ENCODE results near the gene TTF2. TPM values are rescaled to one million over a fixed set of nuclear protein-coding genes. Genes with fewer than 3 reads are reported as not detected.

Gene TTF2
- total and polyA plus RNA-seq, 9 of the 15 experiments (the other 6 are each of a cell fraction or from before 2014, with no cell fraction given): 9.4 to 71.1 (median 42.1) TPM

DNA sequence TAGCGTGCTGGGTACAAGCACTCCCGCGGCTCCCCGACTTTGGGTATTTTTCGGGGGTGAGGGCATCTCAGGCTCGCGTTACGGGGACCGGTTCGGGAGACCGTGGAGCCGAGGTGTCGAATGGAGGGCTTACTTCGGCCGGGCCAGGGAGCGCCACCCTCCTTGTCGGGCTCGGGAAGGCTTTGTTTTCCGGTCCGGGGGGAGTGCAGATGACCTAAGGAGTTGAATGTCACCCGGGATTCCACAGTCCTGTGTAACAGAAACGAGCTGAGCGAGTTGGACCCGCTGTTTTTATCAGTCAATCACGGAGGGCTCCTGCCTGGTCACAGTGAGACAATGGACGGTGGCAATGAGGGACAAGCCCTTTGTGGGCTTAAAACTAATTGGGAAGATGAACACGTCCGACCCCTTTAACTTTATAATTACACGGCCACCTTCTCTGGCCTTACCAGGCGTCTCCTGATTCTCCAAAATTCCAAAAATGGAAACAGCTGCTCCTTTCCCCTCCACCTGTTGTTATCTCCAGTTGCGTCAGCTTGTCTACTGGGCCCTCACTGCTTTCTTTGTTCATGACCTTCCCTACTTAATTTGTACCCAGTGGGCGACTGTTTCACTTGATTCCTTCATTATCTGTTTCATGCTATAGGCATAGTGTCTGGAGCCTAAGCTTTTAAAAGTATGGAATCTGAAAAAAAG is 62.4 kb downstream of the TTF2 start (continued):
- TF ChIP-seq, protein P1, sequence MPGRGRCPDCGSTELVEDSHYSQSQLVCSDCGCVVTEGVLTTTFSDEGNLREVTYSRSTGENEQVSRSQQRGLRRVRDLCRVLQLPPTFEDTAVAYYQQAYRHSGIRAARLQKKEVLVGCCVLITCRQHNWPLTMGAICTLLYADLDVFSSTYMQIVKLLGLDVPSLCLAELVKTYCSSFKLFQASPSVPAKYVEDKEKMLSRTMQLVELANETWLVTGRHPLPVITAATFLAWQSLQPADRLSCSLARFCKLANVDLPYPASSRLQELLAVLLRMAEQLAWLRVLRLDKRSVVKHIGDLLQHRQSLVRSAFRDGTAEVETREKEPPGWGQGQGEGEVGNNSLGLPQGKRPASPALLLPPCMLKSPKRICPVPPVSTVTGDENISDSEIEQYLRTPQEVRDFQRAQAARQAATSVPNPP (IDR thresholded peaks at IDR 0.05; ENCODE audit: borderline replicate concordance, insufficient read depth, insufficient read length): no peak
- TF ChIP-seq, protein P2, sequence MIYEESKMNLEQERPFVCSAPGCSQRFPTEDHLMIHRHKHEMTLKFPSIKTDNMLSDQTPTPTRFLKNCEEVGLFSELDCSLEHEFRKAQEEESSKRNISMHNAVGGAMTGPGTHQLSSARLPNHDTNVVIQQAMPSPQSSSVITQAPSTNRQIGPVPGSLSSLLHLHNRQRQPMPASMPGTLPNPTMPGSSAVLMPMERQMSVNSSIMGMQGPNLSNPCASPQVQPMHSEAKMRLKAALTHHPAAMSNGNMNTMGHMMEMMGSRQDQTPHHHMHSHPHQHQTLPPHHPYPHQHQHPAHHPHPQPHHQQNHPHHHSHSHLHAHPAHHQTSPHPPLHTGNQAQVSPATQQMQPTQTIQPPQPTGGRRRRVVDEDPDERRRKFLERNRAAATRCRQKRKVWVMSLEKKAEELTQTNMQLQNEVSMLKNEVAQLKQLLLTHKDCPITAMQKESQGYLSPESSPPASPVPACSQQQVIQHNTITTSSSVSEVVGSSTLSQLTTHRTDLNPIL (CRISPR knock-in tag; IDR thresholded peaks at IDR 0.05): no peak
- TF ChIP-seq PURB (CRISPR knock-in tag; IDR thresholded peaks at IDR 0.05; ENCODE audit: low read depth): 0 out of 2 replicates have a peak, but pooled peaks have one; percentile 67
- TF ChIP-seq, protein P3, sequence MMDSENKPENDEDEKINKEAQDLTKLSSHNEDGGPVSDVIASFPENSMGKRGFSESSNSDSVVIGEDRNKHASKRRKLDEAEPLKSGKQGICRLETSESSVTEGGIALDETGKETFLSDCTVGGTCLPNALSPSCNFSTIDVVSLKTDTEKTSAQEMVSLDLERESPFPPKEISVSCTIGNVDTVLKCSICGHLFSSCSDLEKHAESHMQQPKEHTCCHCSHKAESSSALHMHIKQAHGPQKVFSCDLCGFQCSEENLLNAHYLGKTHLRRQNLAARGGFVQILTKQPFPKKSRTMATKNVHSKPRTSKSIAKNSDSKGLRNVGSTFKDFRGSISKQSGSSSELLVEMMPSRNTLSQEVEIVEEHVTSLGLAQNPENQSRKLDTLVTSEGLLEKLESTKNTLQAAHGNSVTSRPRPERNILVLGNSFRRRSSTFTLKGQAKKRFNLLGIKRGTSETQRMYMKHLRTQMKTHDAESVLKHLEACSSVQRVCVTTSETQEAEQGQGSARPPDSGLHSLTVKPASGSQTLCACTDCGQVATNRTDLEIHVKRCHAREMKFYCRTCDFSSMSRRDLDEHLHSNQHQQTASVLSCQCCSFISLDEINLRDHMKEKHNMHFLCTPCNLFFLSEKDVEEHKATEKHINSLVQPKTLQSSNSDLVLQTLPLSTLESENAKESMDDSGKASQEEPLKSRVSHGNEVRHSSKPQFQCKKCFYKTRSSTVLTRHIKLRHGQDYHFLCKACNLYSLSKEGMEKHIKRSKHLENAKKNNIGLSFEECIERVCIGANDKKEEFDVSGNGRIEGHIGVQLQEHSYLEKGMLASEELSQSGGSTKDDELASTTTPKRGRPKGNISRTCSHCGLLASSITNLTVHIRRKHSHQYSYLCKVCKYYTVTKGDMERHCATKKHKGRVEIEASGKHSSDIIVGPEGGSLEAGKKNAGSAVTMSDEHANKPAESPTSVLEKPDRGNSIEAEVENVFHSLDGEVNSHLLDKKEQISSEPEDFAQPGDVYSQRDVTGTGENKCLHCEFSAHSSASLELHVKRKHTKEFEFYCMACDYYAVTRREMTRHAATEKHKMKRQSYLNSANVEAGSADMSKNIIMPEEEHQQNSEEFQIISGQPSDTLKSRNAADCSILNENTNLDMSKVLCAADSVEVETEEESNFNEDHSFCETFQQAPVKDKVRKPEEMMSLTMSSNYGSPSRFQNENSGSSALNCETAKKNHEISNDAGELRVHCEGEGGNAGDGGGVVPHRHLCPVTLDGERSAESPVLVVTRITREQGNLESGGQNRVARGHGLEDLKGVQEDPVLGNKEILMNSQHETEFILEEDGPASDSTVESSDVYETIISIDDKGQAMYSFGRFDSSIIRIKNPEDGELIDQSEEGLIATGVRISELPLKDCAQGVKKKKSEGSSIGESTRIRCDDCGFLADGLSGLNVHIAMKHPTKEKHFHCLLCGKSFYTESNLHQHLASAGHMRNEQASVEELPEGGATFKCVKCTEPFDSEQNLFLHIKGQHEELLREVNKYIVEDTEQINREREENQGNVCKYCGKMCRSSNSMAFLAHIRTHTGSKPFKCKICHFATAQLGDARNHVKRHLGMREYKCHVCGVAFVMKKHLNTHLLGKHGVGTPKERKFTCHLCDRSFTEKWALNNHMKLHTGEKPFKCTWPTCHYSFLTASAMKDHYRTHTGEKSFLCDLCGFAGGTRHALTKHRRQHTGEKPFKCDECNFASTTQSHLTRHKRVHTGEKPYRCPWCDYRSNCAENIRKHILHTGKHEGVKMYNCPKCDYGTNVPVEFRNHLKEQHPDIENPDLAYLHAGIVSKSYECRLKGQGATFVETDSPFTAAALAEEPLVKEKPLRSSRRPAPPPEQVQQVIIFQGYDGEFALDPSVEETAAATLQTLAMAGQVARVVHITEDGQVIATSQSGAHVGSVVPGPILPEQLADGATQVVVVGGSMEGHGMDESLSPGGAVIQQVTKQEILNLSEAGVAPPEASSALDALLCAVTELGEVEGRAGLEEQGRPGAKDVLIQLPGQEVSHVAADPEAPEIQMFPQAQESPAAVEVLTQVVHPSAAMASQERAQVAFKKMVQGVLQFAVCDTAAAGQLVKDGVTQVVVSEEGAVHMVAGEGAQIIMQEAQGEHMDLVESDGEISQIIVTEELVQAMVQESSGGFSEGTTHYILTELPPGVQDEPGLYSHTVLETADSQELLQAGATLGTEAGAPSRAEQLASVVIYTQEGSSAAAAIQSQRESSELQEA (IDR thresholded peaks at IDR 0.05; ENCODE audit: low read depth): no peak
- TF ChIP-seq TCFL5 (CRISPR knock-in tag; conservative IDR thresholded peaks at IDR 0.05): no peak
- no peak for TF ChIP-seq ZNF551 (CRISPR knock-in tag; IDR thresholded peaks at IDR 0.05)
- TF ChIP-seq, protein P4, sequence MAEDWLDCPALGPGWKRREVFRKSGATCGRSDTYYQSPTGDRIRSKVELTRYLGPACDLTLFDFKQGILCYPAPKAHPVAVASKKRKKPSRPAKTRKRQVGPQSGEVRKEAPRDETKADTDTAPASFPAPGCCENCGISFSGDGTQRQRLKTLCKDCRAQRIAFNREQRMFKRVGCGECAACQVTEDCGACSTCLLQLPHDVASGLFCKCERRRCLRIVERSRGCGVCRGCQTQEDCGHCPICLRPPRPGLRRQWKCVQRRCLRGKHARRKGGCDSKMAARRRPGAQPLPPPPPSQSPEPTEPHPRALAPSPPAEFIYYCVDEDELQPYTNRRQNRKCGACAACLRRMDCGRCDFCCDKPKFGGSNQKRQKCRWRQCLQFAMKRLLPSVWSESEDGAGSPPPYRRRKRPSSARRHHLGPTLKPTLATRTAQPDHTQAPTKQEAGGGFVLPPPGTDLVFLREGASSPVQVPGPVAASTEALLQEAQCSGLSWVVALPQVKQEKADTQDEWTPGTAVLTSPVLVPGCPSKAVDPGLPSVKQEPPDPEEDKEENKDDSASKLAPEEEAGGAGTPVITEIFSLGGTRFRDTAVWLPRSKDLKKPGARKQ (CRISPR knock-in tag; IDR thresholded peaks at IDR 0.05): peak; percentile 99
- no peak for TF ChIP-seq NONO (IDR thresholded peaks at IDR 0.05; ENCODE audit: low read depth in 2 of 2, low read length in 1 of 2)
- no peak for TF ChIP-seq BRF1 (IDR thresholded peaks at IDR 0.05; ENCODE audit: borderline replicate concordance, extremely low read depth, insufficient read length)
- TF ChIP-seq HNRNPL (IDR thresholded peaks at IDR 0.05; ENCODE audit: low read depth, low read length): no peak
- no peak for TF ChIP-seq POLR2G (IDR thresholded peaks at IDR 0.05; ENCODE audit: low read depth, low read length)
- TF ChIP-seq, protein P5, sequence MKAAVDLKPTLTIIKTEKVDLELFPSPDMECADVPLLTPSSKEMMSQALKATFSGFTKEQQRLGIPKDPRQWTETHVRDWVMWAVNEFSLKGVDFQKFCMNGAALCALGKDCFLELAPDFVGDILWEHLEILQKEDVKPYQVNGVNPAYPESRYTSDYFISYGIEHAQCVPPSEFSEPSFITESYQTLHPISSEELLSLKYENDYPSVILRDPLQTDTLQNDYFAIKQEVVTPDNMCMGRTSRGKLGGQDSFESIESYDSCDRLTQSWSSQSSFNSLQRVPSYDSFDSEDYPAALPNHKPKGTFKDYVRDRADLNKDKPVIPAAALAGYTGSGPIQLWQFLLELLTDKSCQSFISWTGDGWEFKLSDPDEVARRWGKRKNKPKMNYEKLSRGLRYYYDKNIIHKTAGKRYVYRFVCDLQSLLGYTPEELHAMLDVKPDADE (conservative IDR thresholded peaks at IDR 0.05; ENCODE audit: control insufficient read depth, low read depth, low read length): no peak

All from K562 (cell line).